GM12891 (cell line): ENCODE measurements around the gene HSD11B1L.

Experiments used
- POLR2A ChIP-seq: IDR thresholded peaks from 2 replicates; pipeline ENCODE4 v1.6.1; 2011; ENCODE audit warnings: low read depth, low read length, control low read depth
- POLR2AphosphoS5 ChIP-seq: IDR thresholded peaks from 2 replicates; pipeline ENCODE4 v1.6.1; 2011; ENCODE audit warnings: low read depth, low read length, control low read depth
- SPI1 ChIP-seq: IDR thresholded peaks from 2 replicates; pipeline ENCODE4 v1.6.1; 2011; ENCODE audit warnings: low read depth, low read length, control low read depth
- TAF1 ChIP-seq: IDR thresholded peaks from 2 replicates; pipeline ENCODE4 v1.6.1; 2011; ENCODE audit warnings: low read depth, low read length, control low read depth

DNA sequence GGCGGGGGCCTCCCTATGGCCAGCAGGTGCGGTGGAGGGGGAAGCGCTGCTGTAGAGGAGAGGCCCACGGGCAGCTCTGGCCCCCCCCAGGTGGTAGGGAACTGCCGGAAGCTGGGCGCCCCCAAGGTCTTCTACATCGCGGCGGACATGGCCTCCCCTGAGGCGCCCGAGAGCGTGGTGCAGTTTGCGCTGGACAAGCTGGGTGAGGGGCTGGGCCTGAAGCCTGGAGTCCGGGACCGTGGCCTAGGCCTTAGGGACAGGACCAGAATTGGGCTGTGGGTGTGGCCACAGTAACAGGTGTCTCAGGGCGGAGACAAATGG lies 5.5 kb downstream of the HSD11B1L start:
- TF ChIP-seq POLR2A (no peak), POLR2AphosphoS5 (no peak), TAF1 (no peak), SPI1 (no peak)
